Right ventricle myocardium superior (tissue), 1 donor: ENCODE data around the gene LAMC1. TPM values are rescaled to one million over a fixed set of nuclear protein-coding genes. Genes with fewer than 3 reads are reported as not detected.
"Not testable (repeated sequence)": the region's sequence is repeated elsewhere in the genome, so short reads cannot be mapped to it uniquely, and the experiment has no call there.

Experiments
- ATAC-seq: fragments of 200-7000 bp; cut with Tn5 transposase; one replicate; pipeline ENCODE4 v1.9.1; 2020; ENCODE audit warnings: mild to moderate bottlenecking; ENCODE audit not compliant: poor library complexity
- DNase-seq: peaks from one replicate; pipeline ENCODE4 v3.0.0-alpha.2; 2020
- intact Hi-C: fragments of 100-400 bp; cut with DNase I; formaldehyde crosslinking; loops from one replicate; pipeline ENCODE4 v1.11.2; 2022
- total RNA-seq: library from RNA; stranded (reverse); fragmentation: NEBNext Ultra II Directional; extraction: Animal tissue kit (Norgen Biotek cat#: 25700); gene quantifications from one replicate; pipeline ENCODE4 v1.2.1, GENCODE V29; 2021
- donor health status: DM: no; HTN: yes; CAD: no; lungs with severe emphysema.

LAMC1 gene
- total RNA-seq, 1 donor from 2014 or later = 87.5 TPM

GRCh38 chr1:183124259-183124658 lies 101.0 kb downstream of the LAMC1 start:
- intact Hi-C loops = loop anchor here (10.0 kb wide), 1 partner anchor 159 kb away; no protein-coding TSS in a partner anchor
- ATAC-seq = no peak
- DNase-seq = peak; percentile 53

- intact Hi-C loops = loop anchor here (10.0 kb wide), 1 partner anchor 161 kb away; no protein-coding TSS in a partner anchor
- no peak for DNase-seq
- no peak for ATAC-seq
Observed at GRCh38 chr1:183125279-183125999, 102.2 kb downstream of the LAMC1 start.

GRCh38 chr1:183126000-183126366 lies 102.8 kb downstream of the LAMC1 start:
- no peak for ATAC-seq
- intact Hi-C loops = loop anchor here (10.0 kb wide), 1 partner anchor 161 kb away; no protein-coding TSS in a partner anchor
- DNase-seq = no peak

- intact Hi-C loops = loop anchor here (10.0 kb wide), 1 partner anchor 162 kb away; no protein-coding TSS in a partner anchor
- DNase-seq (no peak), ATAC-seq (peak; percentile 42)
Observed at GRCh38 chr1:183126528-183126927, 103.3 kb downstream of the LAMC1 start.

GRCh38 chr1:183129921-183130690 lies 106.9 kb downstream of the LAMC1 start:
- intact Hi-C loops = loop anchor here (10.0 kb wide), 2 partner anchors 165 to 265 kb away; no protein-coding TSS in a partner anchor
- DNase-seq (no peak), ATAC-seq (peak; percentile 10)

- ATAC-seq (no peak), DNase-seq (no peak)
- intact Hi-C loops = loop anchor here (10.0 kb wide), 1 partner anchor 266 kb away; no protein-coding TSS in a partner anchor
Observed at GRCh38 chr1:183131166-183131565, 107.9 kb downstream of the LAMC1 start.

GRCh38 chr1:183135336-183135735 lies 112.1 kb downstream of the LAMC1 start:
- intact Hi-C loops = loop anchor here (10.0 kb wide), 1 partner anchor 271 kb away; no protein-coding TSS in a partner anchor
- DNase-seq (no peak), ATAC-seq (peak; percentile 9)

GRCh38 chr1:183137782-183138181 lies 114.6 kb downstream of the LAMC1 start:
- ATAC-seq = peak; percentile 27
- intact Hi-C loops = loop anchor here (10.0 kb wide), 1 partner anchor 273 kb away; no protein-coding TSS in a partner anchor
- no peak for DNase-seq

GRCh38 chr1:183138301-183138700 lies 115.1 kb downstream of the LAMC1 start:
- intact Hi-C loops = loop anchor here (10.0 kb wide), 1 partner anchor 274 kb away; no protein-coding TSS in a partner anchor
- ATAC-seq (no peak), DNase-seq (no peak)

- ATAC-seq (no peak), DNase-seq (no peak)
- intact Hi-C loops = loop anchor here (10.0 kb wide), 1 partner anchor 275 kb away; no protein-coding TSS in a partner anchor
Observed at GRCh38 chr1:183139281-183139942, 116.2 kb downstream of the LAMC1 start.

- DNase-seq (no peak), ATAC-seq (no peak)
- intact Hi-C loops = no loop called here
Observed at GRCh38 chr1:183140633-183141032, 117.4 kb downstream of the LAMC1 start.

GRCh38 chr1:183142171-183142570 lies 119.0 kb downstream of the LAMC1 start:
- DNase-seq (no peak), ATAC-seq (no peak)
- intact Hi-C loops = no loop called here

- intact Hi-C loops = no loop called here
- DNase-seq (no peak), ATAC-seq (peak; percentile 36)
Observed at GRCh38 chr1:183143576-183144315, 120.5 kb downstream of the LAMC1 start.

GRCh38 chr1:183144752-183145151 lies 121.5 kb downstream of the LAMC1 start:
- ATAC-seq = no peak
- no peak for DNase-seq
- intact Hi-C loops = no loop called here

- DNase-seq = no peak
- ATAC-seq = no peak
- intact Hi-C loops = no loop called here
Observed at GRCh38 chr1:183147735-183148134, 124.5 kb downstream of the LAMC1 start.

- intact Hi-C loops = no loop called here
- DNase-seq = no peak
Observed at GRCh38 chr1:183148599-183148998, 125.4 kb downstream of the LAMC1 start.

GRCh38 chr1:183149273-183149672 lies 126.1 kb downstream of the LAMC1 start:
- DNase-seq = no peak
- intact Hi-C loops = no loop called here
- no peak for ATAC-seq

More at GRCh38 chr1:183148599-183148998, 125.4 kb downstream of the LAMC1 start:
- ATAC-seq = peak; percentile 61

- ATAC-seq, DNase-seq, intact Hi-C loops: not testable (repeated sequence)
Observed at GRCh38 chr1:183150032-183150431, 126.8 kb downstream of the LAMC1 start.
